Esophagus squamous epithelium (tissue), 5 donors: ENCODE measurements around the gene CACNA1D. TPM values are rescaled to one million over a fixed set of nuclear protein-coding genes. Genes with fewer than 3 reads are reported as not detected.
"Not testable (repeated sequence)": the region's sequence is repeated elsewhere in the genome, so short reads cannot be mapped to it uniquely, and the experiment has no call there.

Experiments
- DNase-seq: peaks from one replicate; lab custom pipeline; 2025; lab: John Stamatoyannopoulos, UW
- H3K27ac ChIP-seq, 4 donors: fragments of 200-600 bp; sonication (generic); one replicate each; pipeline ENCODE4 v1.5.1; 2016 to 2019; ENCODE audit warnings: mild to moderate bottlenecking in 1 of 4
- H3K27me3 ChIP-seq, 4 donors: fragments of 200-600 bp; sonication (generic); 1 replicate in 3 of 4; 2 replicates in 1 of 4; pipeline versions ENCODE4 v1.5.1 to v1.6.0; 2017 to 2021; ENCODE audit warnings: antibody characterized with exemption in 1 of 4
- H3K36me3 ChIP-seq, 3 donors: fragments of 200-600 bp; sonication (generic); one replicate each; pipeline ENCODE4 v1.5.1; 2016 to 2019
- H3K4me1 ChIP-seq, 3 donors: fragments of 200-600 bp; sonication (generic); one replicate each; pipeline ENCODE4 v1.5.1; 2017 to 2019
- H3K4me3 ChIP-seq, 4 donors: fragments of 200-600 bp; sonication (generic); 1 replicate in 3 of 4; 2 replicates in 1 of 4; pipeline ENCODE4 v1.5.1; 2016 to 2019; ENCODE audit warnings: mild to moderate bottlenecking in 2 of 4, moderate library complexity in 1 of 4
- H3K9me3 ChIP-seq, 3 donors: fragments of 200-600 bp; sonication (generic); one replicate each; pipeline ENCODE4 v1.5.1; 2016 to 2019
- CTCF ChIP-seq, 6 experiments: fragments of 450-650 bp in 4 of 6; fragments of 200-600 bp in 2 of 6; sonication (generic) in 2 of 6; IDR thresholded peaks; one replicate each; pipeline ENCODE4 v1.5.1; 2016 to 2019; ENCODE audit warnings: antibody characterized with exemption in 6 of 6, mild to moderate bottlenecking in 4 of 6, moderate library complexity in 4 of 6
- POLR2A ChIP-seq, 4 donors: fragments of 450-650 bp; IDR thresholded peaks; one replicate each; pipeline ENCODE4 v1.6.1; 2017; ENCODE audit warnings: antibody characterized with exemption in 4 of 4, mild to moderate bottlenecking in 4 of 4, moderate library complexity in 3 of 4
- WGBS, 2 donors: methylation state at CpG; one replicate each; pipeline ENCODE4 v1.1.5; 2018; 5-methylcytosine and 5-hydroxymethylcytosine counted together
- intact Hi-C: fragments of 100-400 bp; cut with DNase I; formaldehyde crosslinking; loops from one replicate; pipeline ENCODE4 v1.15.0; 2022
- total RNA-seq, 4 donors: library from RNA; depleted of rRNA; stranded (reverse); fragments of >200 nt; gene quantifications; one replicate each; pipeline ENCODE4 v1.1.0, GENCODE V29; 2016
- donor health status: DM: yes; HTN: yes; CAD: no.

The CACNA1D gene
- total RNA-seq, 4 donors from 2014 or later, result 0.56 to 4.5 (median 3.1) TPM

GRCh38 chr3:53658613-53659193, 164.3 kb downstream of the CACNA1D start:
- H3K27me3 ChIP-seq, result peaks cover 0 to 3% (median 0%) of the 10 kb centered on the region in 4 donors
- H3K36me3 ChIP-seq, result no peaks in the 10 kb centered on the region
- H3K27ac ChIP-seq, result no peak overlapping the region
- H3K4me1 ChIP-seq, result no peaks in the 10 kb centered on the region
- DNase-seq, result no peak
- H3K4me3 ChIP-seq, result no peak overlapping the region
- no peak for TF ChIP-seq POLR2A (IDR thresholded peaks at IDR 0.05)
- H3K9me3 ChIP-seq, result peaks cover 0 to 12% (median 9%) of the 10 kb centered on the region in 3 donors
- WGBS, 2 donors, result 56 to 58% methylated on average over 6 of the region's 6 CpGs
- intact Hi-C loops, result no loop called here

GRCh38 chr3:53659996-53660395, 165.6 kb downstream of the CACNA1D start:
- DNase-seq, result no peak
- intact Hi-C loops, result no loop called here
- Histone ChIP-seq H3K27me3 (peaks cover 0 to 3% (median 0%) of the 10 kb centered on the region in 4 donors), H3K36me3 (no peaks in the 10 kb centered on the region), H3K9me3 (peaks cover 0 to 13% (median 7%) of the 10 kb centered on the region in 3 donors), H3K4me1 (no peaks in the 10 kb centered on the region), H3K4me3 (no peak overlapping the region), H3K27ac (no peak overlapping the region)
- TF ChIP-seq POLR2A (IDR thresholded peaks at IDR 0.05), result no peak
- no peak for TF ChIP-seq CTCF (IDR thresholded peaks at IDR 0.05)
- 97 to 98% methylated on average over 7 of the region's 7 CpGs for WGBS, 2 donors

GRCh38 chr3:53661480-53661879, 167.1 kb downstream of the CACNA1D start:
- no peak for DNase-seq

GRCh38 chr3:53664812-53665211, 170.4 kb downstream of the CACNA1D start:
- WGBS, 2 donors, result 78 to 84% methylated on average over 4 of the region's 4 CpGs
- peaks cover 0 to 13% (median 7%) of the 10 kb centered on the region in 3 donors for H3K9me3 ChIP-seq
- DNase-seq, intact Hi-C loops, H3K4me3 ChIP-seq, H3K27ac ChIP-seq, H3K36me3 ChIP-seq, H3K27me3 ChIP-seq, H3K4me1 ChIP-seq: not testable (repeated sequence)

More at GRCh38 chr3:53661480-53661879, 167.1 kb downstream of the CACNA1D start:
- Histone ChIP-seq H3K27ac (no peak overlapping the region), H3K27me3 (peaks cover 0 to 9% (median 0%) of the 10 kb centered on the region in 4 donors), H3K9me3 (peaks cover 0 to 13% (median 7%) of the 10 kb centered on the region in 3 donors), H3K4me3 (no peak overlapping the region), H3K36me3 (no peaks in the 10 kb centered on the region), H3K4me1 (no peaks in the 10 kb centered on the region)
- WGBS, 2 donors, result 64 to 75% methylated on average over 5 of the region's 5 CpGs
- TF ChIP-seq POLR2A (IDR thresholded peaks at IDR 0.05) (no peak), CTCF (IDR thresholded peaks at IDR 0.05) (no peak)
- intact Hi-C loops, result no loop called here

GRCh38 chr3:53665608-53666425, 171.4 kb downstream of the CACNA1D start:
- intact Hi-C loops, result no loop called here
- no peaks in the 10 kb centered on the region for H3K4me1 ChIP-seq
- no peak overlapping the region for H3K27ac ChIP-seq
- H3K4me3 ChIP-seq, result no peak overlapping the region
- H3K27me3 ChIP-seq, result peaks cover 0 to 6% (median 0%) of the 10 kb centered on the region in 4 donors
- TF ChIP-seq POLR2A (IDR thresholded peaks at IDR 0.05) (no peak), CTCF (IDR thresholded peaks at IDR 0.05) (no peak)
- WGBS, 2 donors, result 81 to 86% methylated on average over 7 to 12 of the region's 12 CpGs
- peaks cover 0 to 13% (median 7%) of the 10 kb centered on the region in 3 donors for H3K9me3 ChIP-seq
- H3K36me3 ChIP-seq, result no peaks in the 10 kb centered on the region
- no peak for DNase-seq

- H3K27ac ChIP-seq, result no peak overlapping the region
- 25 to 59% methylated on average over 1 to 2 of the region's 2 CpGs for WGBS, 2 donors
- TF ChIP-seq POLR2A (IDR thresholded peaks at IDR 0.05), result no peak
- TF ChIP-seq CTCF (IDR thresholded peaks at IDR 0.05), result peak in 1 of 6 experiments; percentile 16
- H3K4me3 ChIP-seq, result no peak overlapping the region
- H3K36me3 ChIP-seq, result no peaks in the 10 kb centered on the region
- peaks cover 0 to 13% (median 0%) of the 10 kb centered on the region in 3 donors for H3K4me1 ChIP-seq
- peaks cover 0 to 6% (median 0%) of the 10 kb centered on the region in 4 donors for H3K27me3 ChIP-seq
- intact Hi-C loops, result no loop called here
- H3K9me3 ChIP-seq, result peaks cover 0 to 4% (median 0%) of the 10 kb centered on the region in 3 donors
- no peak for DNase-seq
Observed at GRCh38 chr3:53668872-53669271, 174.5 kb downstream of the CACNA1D start.
